Measurements from ENCODE around the gene PTPRZ1. TPM values are rescaled to one million over a fixed set of nuclear protein-coding genes. Genes with fewer than 3 reads are reported as not detected.

The PTPRZ1 gene
- 1.9 TPM for total RNA-seq
- long read RNA-seq, partial matches to known transcripts = 0 of 1 reads
- long read RNA-seq, other reads (novel, unspliced or antisense) = 1 of 1 reads

GRCh38 chr7:121872831-121873288 lies at the start of gene PTPRZ1:
PTPRZ1 (plus strand) TSS chr7:121873161; CDS start chr7:121873500, 339 bp downstream.
- ATAC-seq (peak; percentile 73 to 83), DNase-seq (peak; percentile 36)
- TF ChIP-seq CTCF (IDR thresholded peaks at IDR 0.05) = no peak
- Histone ChIP-seq H3K4me3 (peak within 1 kb of the TSS; percentile 51), H3K4me1 (no peaks in the 10 kb centered on the region), H3K9me3 (no peaks in the 10 kb centered on the region), H3K27ac (no peak within 1 kb of the TSS), H3K36me3 (no peaks in the 10 kb centered on the region), H3K27me3 (ENCODE audit: low read depth) (peaks cover 38% of the 10 kb centered on the region)
- intact Hi-C loops (cut with DNase I) = no loop called here

GRCh38 chr7:121824276-121824675 lies 48.7 kb upstream of the PTPRZ1 start:
- intact Hi-C loops (cut with DNase I) = no loop called here
- TF ChIP-seq CTCF (IDR thresholded peaks at IDR 0.05) = no peak
- DNase-seq = no peak
- H3K9me3 ChIP-seq = no peaks in the 10 kb centered on the region
- no peak overlapping the region for H3K27ac ChIP-seq
- ATAC-seq = no peak
- H3K36me3 ChIP-seq = no peaks in the 10 kb centered on the region
- H3K4me1 ChIP-seq = no peaks in the 10 kb centered on the region
- H3K27me3 ChIP-seq (ENCODE audit: low read depth) = no peaks in the 10 kb centered on the region
- no peak overlapping the region for H3K4me3 ChIP-seq

- intact Hi-C loops (cut with DNase I) = no loop called here
- H3K27me3 ChIP-seq (ENCODE audit: low read depth) = peaks cover 4% of the 10 kb centered on the region
- no peaks in the 10 kb centered on the region for H3K4me1 ChIP-seq
- no peak for TF ChIP-seq CTCF (IDR thresholded peaks at IDR 0.05)
- no peak overlapping the region for H3K27ac ChIP-seq
- no peaks in the 10 kb centered on the region for H3K36me3 ChIP-seq
- DNase-seq (no peak), ATAC-seq (no peak)
- H3K9me3 ChIP-seq = no peaks in the 10 kb centered on the region
- no peak overlapping the region for H3K4me3 ChIP-seq
Measured at GRCh38 chr7:121831351-121831750, 41.6 kb upstream of the PTPRZ1 start.

- Histone ChIP-seq H3K27ac (no peak overlapping the region), H3K27me3 (ENCODE audit: low read depth) (peaks cover 4% of the 10 kb centered on the region), H3K4me3 (no peak overlapping the region), H3K36me3 (no peaks in the 10 kb centered on the region), H3K9me3 (no peaks in the 10 kb centered on the region), H3K4me1 (no peaks in the 10 kb centered on the region)
- no peak for TF ChIP-seq CTCF (IDR thresholded peaks at IDR 0.05)
- ATAC-seq (no peak), DNase-seq (no peak)
- intact Hi-C loops (cut with DNase I) = no loop called here
Measured at GRCh38 chr7:121831801-121832200, 41.2 kb upstream of the PTPRZ1 start.

GRCh38 chr7:121832347-121832746 lies 40.6 kb upstream of the PTPRZ1 start:
- Histone ChIP-seq H3K4me3 (no peak overlapping the region), H3K9me3 (no peaks in the 10 kb centered on the region), H3K4me1 (no peaks in the 10 kb centered on the region), H3K27me3 (ENCODE audit: low read depth) (peaks cover 4% of the 10 kb centered on the region), H3K36me3 (no peaks in the 10 kb centered on the region), H3K27ac (no peak overlapping the region)
- intact Hi-C loops (cut with DNase I) = no loop called here
- no peak for DNase-seq
- TF ChIP-seq CTCF (IDR thresholded peaks at IDR 0.05) = no peak
- no peak for ATAC-seq
